GM23248 (cell line): ENCODE results near the gene GP9. TPM values are rescaled to one million over a fixed set of nuclear protein-coding genes. Genes with fewer than 3 reads are reported as not detected.
A peak's percentile ranks its signal among the peaks of the same experiment; 100 is the strongest.

ENCODE experiments used
- DNase-seq: peaks from one replicate; pipeline ENCODE4 v3.0.0-alpha.2; 2015
- H2AFZ ChIP-seq: fragments of 200-600 bp; sonication (generic); 2 replicates; pipeline ENCODE4 v1.6.1; 2016; ENCODE audit warnings: antibody characterized with exemption
- H3F3A ChIP-seq: fragments of 200-600 bp; sonication (generic); 2 replicates; pipeline ENCODE4 v1.6.1; 2016; ENCODE audit warnings: mild to moderate bottlenecking, antibody characterized with exemption, mixed run types; ENCODE audit not compliant: insufficient read depth
- H3K27ac ChIP-seq: fragments of 200-600 bp; sonication (generic); 2 replicates; pipeline ENCODE4 v1.5.1; 2016; ENCODE audit warnings: mild to moderate bottlenecking
- H3K27me3 ChIP-seq: fragments of 200-600 bp; sonication (generic); replicated peaks from 2 replicates; pipeline ENCODE4 v1.6.1; 2016; ENCODE audit warnings: mild to moderate bottlenecking; ENCODE audit not compliant: insufficient read depth
- H3K36me3 ChIP-seq: fragments of 200-600 bp; sonication (generic); 2 replicates; pipeline ENCODE4 v1.6.1; 2016; ENCODE audit warnings: low read depth, mild to moderate bottlenecking
- H3K4me1 ChIP-seq: fragments of 200-600 bp; sonication (generic); 2 replicates; pipeline ENCODE4 v1.6.1; 2016; ENCODE audit warnings: mild to moderate bottlenecking; ENCODE audit not compliant: insufficient read depth
- H3K4me2 ChIP-seq: fragments of 200-600 bp; sonication (generic); one replicate; pipeline ENCODE4 v1.6.1; 2016; ENCODE audit warnings: mild to moderate bottlenecking; ENCODE audit not compliant: unreplicated experiment
- H3K4me3 ChIP-seq: fragments of 200-600 bp; sonication (generic); 2 replicates; pipeline ENCODE4 v1.5.1; 2016; ENCODE audit warnings: mild to moderate bottlenecking
- H3K79me2 ChIP-seq: fragments of 200-600 bp; sonication (generic); 2 replicates; pipeline ENCODE4 v1.6.1; 2016; ENCODE audit warnings: mild to moderate bottlenecking; ENCODE audit not compliant: insufficient read depth
- H3K9ac ChIP-seq: fragments of 200-600 bp; sonication (generic); 2 replicates; pipeline ENCODE4 v1.6.1; 2016; ENCODE audit warnings: mild to moderate bottlenecking
- H3K9me2 ChIP-seq: fragments of 200-600 bp; sonication (generic); 2 replicates; pipeline ENCODE4 v1.6.1; 2016; ENCODE audit warnings: mixed run types, mild to moderate bottlenecking, moderate library complexity; ENCODE audit not compliant: insufficient read depth
- H3K9me3 ChIP-seq: fragments of 200-600 bp; sonication (generic); one replicate; pipeline ENCODE4 v1.6.1; 2017; ENCODE audit warnings: low read depth
- H4K20me1 ChIP-seq: fragments of 200-600 bp; sonication (generic); 2 replicates; pipeline ENCODE4 v1.6.0; 2016; ENCODE audit not compliant: insufficient read depth
- EZH2 ChIP-seq: fragments of 200-600 bp; sonication (generic); IDR thresholded peaks from 2 replicates; pipeline ENCODE4 v1.6.1; 2018; ENCODE audit warnings: antibody characterized with exemption, mild to moderate bottlenecking; ENCODE audit not compliant: insufficient read depth, poor library complexity, severe bottlenecking
- EZH2phosphoT487 ChIP-seq: fragments of 200-600 bp; sonication (generic); IDR thresholded peaks from 2 replicates; pipeline ENCODE4 v1.6.1; 2018; ENCODE audit warnings: antibody characterized with exemption, moderate library complexity, mild to moderate bottlenecking, low read depth; ENCODE audit not compliant: insufficient read depth
- WGBS, 2 experiments: methylation state at CpG; one replicate each; pipeline ENCODE4 v1.1.6; 2015 to 2017; ENCODE audit warnings: low lambda C conversion rate in 2 of 2, low coverage in 1 of 2; ENCODE audit errors: missing lambda C conversion rate in 2 of 2; 5-methylcytosine and 5-hydroxymethylcytosine counted together
- in situ Hi-C: fragments of 300-500 bp; cut with MboI; formaldehyde crosslinking; loops from 2 replicates; pipeline ENCODE4 v1.15.0; 2020
- polyA plus RNA-seq: library from polyadenylated mRNA; unstranded; fragments of >200 nt; fragmentation: Nextera tagmentation; extraction: Ambion mirVana; gene quantifications from 2 replicates; pipeline ENCODE4 v1.2.1, GENCODE V29; 2016
- total RNA-seq: library from RNA; depleted of rRNA; stranded (reverse); fragments of >200 nt; shearing (Covaris generic); gene quantifications from 2 replicates; pipeline ENCODE4 v1.2.3, GENCODE V29; 2014

Gene GP9
- total and polyA plus RNA-seq, 2 experiments from 2014 or later: not detected

DNA sequence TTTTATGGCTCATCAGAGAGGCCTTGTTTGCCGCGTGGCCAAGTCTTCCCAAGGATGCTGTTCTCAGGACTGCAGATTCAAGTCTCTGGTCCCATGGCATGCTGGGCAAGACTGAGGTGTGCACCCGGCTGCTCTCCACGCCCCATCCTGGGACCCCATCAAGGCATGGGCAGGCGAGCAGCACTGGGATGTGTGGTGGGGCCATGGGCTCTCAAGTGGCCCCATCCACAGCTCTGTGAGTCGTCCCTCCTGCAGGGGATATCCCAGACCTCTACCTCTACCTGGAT, 13.1 kb upstream of the GP9 start:
- DNase-seq: no peak
- no peaks in the 10 kb centered on the region for H3K9me3 ChIP-seq
- H3K27ac ChIP-seq: no peak overlapping the region
- no peak overlapping the region for H2AFZ ChIP-seq
- H3K4me1 ChIP-seq: no peaks in the 10 kb centered on the region
- H3F3A ChIP-seq: no peaks in the 10 kb centered on the region; the same call in 1 of the 2 replicates
- no peak overlapping the region for H3K4me3 ChIP-seq
- no peak overlapping the region for H3K9ac ChIP-seq
- no peaks in the 10 kb centered on the region for H3K79me2 ChIP-seq
- H3K4me2 ChIP-seq: no peak overlapping the region
- H3K27me3 ChIP-seq: peaks cover 12% of the 10 kb centered on the region
- no peaks in the 10 kb centered on the region for H3K9me2 ChIP-seq
- TF ChIP-seq EZH2 (no peak), EZH2phosphoT487 (no peak)
- in situ Hi-C loops: no loop called here
- H3K36me3 ChIP-seq: no peaks in the 10 kb centered on the region
- WGBS, 2 experiments: 84 to 87% methylated on average over 6 of the region's 6 CpGs
- H4K20me1 ChIP-seq: no peaks in the 10 kb centered on the region; the same call in 1 of the 2 replicates

DNA sequence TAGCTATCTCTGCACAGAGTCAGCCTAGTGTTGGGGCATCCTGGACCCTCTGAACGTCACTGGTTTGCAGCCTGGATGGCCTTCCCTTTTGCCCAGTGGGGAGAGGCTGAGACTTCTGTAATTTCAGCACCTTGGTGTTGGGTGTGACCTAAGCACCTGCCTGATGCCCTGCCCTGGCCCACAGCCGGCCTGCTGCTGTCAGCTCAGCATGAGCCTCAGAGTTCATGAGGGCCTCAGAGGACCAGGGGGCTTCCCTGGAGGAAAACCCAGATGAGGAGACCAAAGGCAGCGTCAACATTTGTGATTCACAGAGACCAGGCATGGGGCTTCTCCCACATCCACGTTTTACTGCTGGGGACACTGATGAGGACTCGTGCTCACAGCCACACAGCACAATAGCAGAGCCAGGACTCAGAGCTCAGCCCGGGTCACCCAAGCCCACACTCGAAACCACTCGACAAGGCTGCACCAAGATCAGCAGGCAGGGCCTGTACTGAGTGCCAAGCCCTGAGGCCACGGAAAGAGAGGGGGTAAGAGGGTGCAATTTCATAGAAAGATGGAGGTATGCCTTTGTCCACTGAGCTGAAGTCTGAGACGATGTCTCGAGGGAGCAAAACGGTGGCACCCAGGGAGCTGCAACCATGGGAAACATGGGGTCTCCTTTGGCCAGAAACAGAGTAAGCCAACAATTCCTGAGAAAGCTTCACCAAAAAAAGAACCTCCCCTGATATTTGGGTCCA, 9.9 kb upstream of the GP9 start:
- Histone ChIP-seq H3K4me3 (no peak overlapping the region), H3K27ac (no peak overlapping the region), H3K9me3 (no peaks in the 10 kb centered on the region), H2AFZ (no peak overlapping the region), H3K9ac (no peak overlapping the region), H3K27me3 (peaks cover 4% of the 10 kb centered on the region; the same call in 1 of the 2 replicates), H3K9me2 (no peaks in the 10 kb centered on the region), H3F3A (no peaks in the 10 kb centered on the region; the same call in 1 of the 2 replicates), H3K4me2 (no peak overlapping the region), H3K79me2 (no peaks in the 10 kb centered on the region), H3K4me1 (0 out of 2 replicates have a peak, but pooled peaks cover 3% of the 10 kb centered on the region), H4K20me1 (no peaks in the 10 kb centered on the region; the same call in 1 of the 2 replicates), H3K36me3 (no peaks in the 10 kb centered on the region)
- TF ChIP-seq EZH2phosphoT487 (no peak), EZH2 (no peak)
- WGBS, 2 experiments: 61 to 62% methylated on average over 12 of the region's 12 CpGs
- DNase-seq: no peak
- in situ Hi-C loops: no loop called here

DNA sequence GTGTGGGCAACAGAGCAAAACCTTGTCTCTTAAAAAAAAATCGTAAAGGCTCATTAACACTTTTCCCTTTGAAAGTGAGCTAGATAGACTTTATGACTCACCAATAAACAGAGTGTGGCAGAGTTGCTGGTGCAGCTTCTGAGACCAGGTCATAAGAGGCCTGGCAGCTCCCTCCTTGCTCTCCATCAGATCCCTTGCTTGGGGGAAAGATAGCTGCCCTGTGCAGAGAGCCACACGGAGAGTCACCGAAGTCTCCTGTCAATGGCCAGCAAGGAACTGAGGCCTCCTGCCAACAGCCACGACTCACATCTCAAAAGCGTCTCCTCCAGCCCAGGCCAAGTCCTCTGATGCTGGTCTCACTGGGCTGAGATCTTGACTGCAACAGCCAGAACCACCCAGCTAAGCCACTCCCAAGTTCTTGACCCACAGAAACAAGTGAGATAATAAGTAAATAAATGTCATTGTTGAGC, 8.7 kb upstream of the GP9 start:
- no peak overlapping the region for H3K4me3 ChIP-seq
- no peak for TF ChIP-seq EZH2
- TF ChIP-seq EZH2phosphoT487: no peak
- H4K20me1 ChIP-seq: no peaks in the 10 kb centered on the region; the same call in 1 of the 2 replicates
- no peaks in the 10 kb centered on the region for H3K36me3 ChIP-seq
- peaks cover 4% of the 10 kb centered on the region; the same call in 1 of the 2 replicates for H3K27me3 ChIP-seq
- H3K79me2 ChIP-seq: no peaks in the 10 kb centered on the region
- H3K9me3 ChIP-seq: no peaks in the 10 kb centered on the region
- no peak overlapping the region for H3K4me2 ChIP-seq
- DNase-seq: peak; percentile 28
- H3K9ac ChIP-seq: no peak overlapping the region
- WGBS, 2 experiments: 12 to 15% methylated on average over 5 of the region's 5 CpGs
- no peaks in the 10 kb centered on the region for H3K9me2 ChIP-seq
- no peak overlapping the region for H3K27ac ChIP-seq
- H3K4me1 ChIP-seq: 0 out of 2 replicates have a peak, but pooled peaks cover 3% of the 10 kb centered on the region
- H3F3A ChIP-seq: no peaks in the 10 kb centered on the region; the same call in 1 of the 2 replicates
- in situ Hi-C loops: no loop called here
- H2AFZ ChIP-seq: no peak overlapping the region

DNA sequence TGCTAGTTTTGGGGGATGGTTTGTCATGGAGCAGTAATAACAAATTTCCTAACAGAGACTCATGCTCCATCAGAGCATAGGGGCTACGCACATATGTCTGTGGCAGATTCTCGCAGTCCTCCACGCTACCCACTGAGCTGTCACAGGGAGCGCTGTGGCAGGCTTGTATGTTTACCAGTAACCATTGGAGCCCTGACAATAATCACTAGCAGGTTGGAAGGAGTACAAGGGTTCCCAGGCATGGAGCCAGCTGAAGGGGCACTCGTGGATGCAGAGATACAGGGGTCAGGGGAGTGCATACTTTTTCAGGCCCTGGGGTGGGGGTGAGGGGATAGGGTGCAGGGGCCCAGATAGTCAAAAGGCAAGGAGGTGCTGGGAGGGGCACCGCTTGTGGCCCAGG, 7.9 kb upstream of the GP9 start:
- in situ Hi-C loops: no loop called here
- no peak overlapping the region for H2AFZ ChIP-seq
- H3K9ac ChIP-seq: no peak overlapping the region
- H3K4me2 ChIP-seq: no peak overlapping the region
- no peaks in the 10 kb centered on the region; the same call in 1 of the 2 replicates for H3F3A ChIP-seq
- no peaks in the 10 kb centered on the region; the same call in 1 of the 2 replicates for H4K20me1 ChIP-seq
- H3K36me3 ChIP-seq: no peaks in the 10 kb centered on the region
- H3K79me2 ChIP-seq: no peaks in the 10 kb centered on the region
- H3K27me3 ChIP-seq: peaks cover 4% of the 10 kb centered on the region; the same call in 1 of the 2 replicates
- DNase-seq: no peak
- no peak for TF ChIP-seq EZH2
- no peak for TF ChIP-seq EZH2phosphoT487
- H3K27ac ChIP-seq: no peak overlapping the region
- H3K4me3 ChIP-seq: no peak overlapping the region
- WGBS, 2 experiments: 59 to 60% methylated on average over 6 of the region's 6 CpGs
- 0 out of 2 replicates have a peak, but pooled peaks cover 3% of the 10 kb centered on the region for H3K4me1 ChIP-seq
- no peaks in the 10 kb centered on the region for H3K9me3 ChIP-seq
- no peaks in the 10 kb centered on the region for H3K9me2 ChIP-seq
